A549 (cell line): Measurements from ENCODE around the gene OXT.

Experiments used
- POLR2A ChIP-seq: IDR thresholded peaks from 2 replicates; pipeline ENCODE4 v1.6.1; 2012; ENCODE audit warnings: mild to moderate bottlenecking, low read length
- REST ChIP-seq: fragments of 200-600 bp; sonication (generic); IDR thresholded peaks from 2 replicates; pipeline ENCODE4 v1.6.1; 2016; ENCODE audit warnings: antibody characterized with exemption, mild to moderate bottlenecking, moderate library complexity

DNA sequence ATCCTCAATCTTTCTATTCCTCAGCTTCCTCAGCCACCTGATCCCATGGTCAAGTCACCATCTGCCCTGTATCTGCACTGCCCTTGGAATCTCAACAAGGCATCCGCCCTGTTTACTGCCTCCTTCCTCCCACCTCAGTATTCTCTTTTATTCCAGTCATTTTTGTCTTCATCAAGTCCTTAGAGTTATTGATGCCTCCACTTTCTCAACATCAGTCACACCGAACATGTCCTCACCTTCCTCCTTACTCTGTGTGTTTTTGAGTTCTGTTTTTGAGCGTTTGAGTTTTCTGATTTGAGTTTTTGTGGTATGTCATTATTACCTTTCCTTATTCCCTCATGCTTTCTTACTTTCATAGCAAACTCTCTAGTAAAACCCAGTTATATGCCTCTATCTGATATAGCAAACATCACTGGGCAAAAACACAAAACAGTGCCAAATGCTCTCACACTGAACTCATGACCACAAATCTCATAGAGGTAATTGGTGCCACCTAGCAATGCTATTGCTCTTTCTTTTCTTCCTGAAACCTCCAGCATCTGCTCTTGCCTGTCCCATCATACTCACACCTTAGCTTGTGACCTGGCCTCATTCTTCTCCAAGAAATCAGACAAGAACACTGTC is 39.8 kb upstream of the OXT start:
- TF ChIP-seq REST (no peak), POLR2A (no peak)
